Measurements from ENCODE around the gene PIGO.
A peak's percentile ranks its signal among the peaks of the same experiment; 100 is the strongest.

Gene PIGO

DNA sequence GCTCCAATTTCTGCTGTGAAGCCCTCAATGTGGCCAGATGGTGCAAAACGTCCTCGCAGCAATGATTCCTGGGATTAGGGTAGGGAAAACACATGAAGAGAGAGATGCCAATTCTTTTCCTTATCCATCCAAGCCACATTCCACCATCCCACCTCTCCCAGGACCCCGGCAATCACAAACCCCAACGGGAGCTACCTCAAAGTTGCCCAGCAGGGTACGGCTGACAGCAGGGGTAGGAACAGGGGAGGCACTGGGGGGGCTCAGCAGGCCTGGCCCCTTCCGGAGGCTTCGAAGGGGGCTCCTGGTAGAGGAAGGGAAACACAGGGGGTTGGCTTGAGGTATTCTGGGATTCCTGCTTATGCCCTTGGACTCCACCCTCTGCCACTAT is 9.9 kb upstream of the PIGO start:
- DNase-seq (ENCODE audit: low spot score), result no peak

DNA sequence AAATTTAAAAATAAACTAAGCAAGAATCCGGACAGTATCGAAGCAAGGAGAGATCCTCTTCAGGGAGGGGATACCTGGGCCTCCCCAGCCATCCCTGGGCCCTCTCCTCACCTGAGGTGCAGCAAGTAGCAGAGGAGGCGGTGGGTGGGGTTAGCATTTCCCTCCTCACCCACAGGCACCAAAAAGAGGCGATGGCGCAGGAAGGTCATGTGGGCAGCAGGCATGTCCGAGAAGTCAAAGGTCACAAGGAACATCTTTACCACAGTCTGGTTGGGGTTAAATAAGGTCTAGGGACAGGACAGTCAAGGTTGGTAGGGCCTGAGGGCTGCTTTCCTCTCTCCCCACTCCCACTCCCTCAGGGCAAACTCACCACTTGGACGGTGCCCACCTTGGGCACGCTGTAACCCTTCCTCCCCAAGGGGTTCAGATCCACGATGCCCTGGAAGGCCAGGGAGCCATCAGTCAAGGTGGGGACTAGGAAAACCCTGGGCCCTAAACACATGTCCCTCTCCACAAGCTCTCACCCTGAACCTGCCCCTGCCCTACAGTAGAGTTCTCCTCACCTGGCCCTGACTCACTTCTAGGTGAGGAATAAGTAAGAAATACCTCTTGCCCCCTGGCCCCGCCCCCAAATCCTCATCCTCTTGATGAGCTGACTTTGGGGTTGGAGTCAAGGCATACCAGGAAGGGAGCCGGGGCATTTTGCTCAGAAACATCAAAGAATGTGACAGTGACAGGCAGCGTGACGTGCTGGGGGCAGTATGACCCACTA is 9.4 kb upstream of the PIGO start:
- DNase-seq (ENCODE audit: low spot score), result no peak

GRCh38 chr9:35105126-35105525 is 8.7 kb upstream of the PIGO start:
- no peak for DNase-seq (ENCODE audit: low spot score)

GRCh38 chr9:35104586-35104985 is 8.2 kb upstream of the PIGO start:
- DNase-seq (ENCODE audit: low spot score), result no peak

- DNase-seq (ENCODE audit: low spot score), result no peak
These were observed 7.3 kb upstream of the PIGO start for GRCh38 chr9:35103660-35104191.

DNA sequence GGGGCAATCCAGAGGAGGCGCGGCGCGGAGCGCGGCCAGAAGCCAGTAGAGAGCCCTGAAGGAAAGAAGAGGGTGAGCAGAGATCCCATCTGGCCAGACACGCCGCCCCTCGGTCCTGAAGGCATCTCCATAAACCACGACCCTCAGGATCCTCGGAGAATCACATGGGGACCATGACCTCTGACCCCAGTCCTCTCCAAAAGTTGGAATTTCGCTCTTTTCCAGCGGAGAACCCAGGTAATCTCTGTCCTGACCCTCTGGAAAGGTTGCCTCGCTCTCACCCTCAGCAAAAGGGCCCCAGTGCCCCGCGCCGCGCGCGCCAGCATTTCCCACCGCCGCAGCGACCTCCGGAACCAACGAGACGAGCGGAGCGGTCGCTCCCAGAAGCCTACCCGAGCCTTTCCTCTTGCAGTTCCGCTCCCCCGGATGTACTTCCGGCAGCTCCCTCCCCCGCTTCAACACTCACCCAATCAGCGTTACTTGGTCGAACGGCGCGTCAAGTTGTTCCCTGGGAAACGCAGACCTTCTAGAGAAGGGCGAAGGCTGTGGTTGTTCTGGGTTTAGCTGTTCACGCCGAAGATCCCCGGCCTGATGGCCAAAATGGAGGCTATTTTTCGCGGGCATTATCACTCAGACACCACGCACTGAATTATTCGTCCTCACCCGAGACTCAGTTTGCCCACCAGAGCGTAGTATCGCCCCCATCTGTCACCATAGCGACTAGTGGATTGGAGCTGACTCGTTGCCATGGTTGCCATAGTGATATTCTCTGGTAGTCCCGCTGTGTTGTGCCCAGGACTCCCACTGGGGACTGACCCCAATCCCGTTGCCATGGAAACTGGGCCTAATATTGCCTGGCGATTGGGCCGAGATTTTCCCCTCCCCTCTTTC is 6.6 kb upstream of the PIGO start, which contains the start of gene STOML2:
STOML2 (minus strand) TSS at position 363 of the 891 bp plus-strand sequence; CDS start at position 326, 37 bp downstream.
- DNase-seq (ENCODE audit: low spot score), result peak; percentile 96

DNA sequence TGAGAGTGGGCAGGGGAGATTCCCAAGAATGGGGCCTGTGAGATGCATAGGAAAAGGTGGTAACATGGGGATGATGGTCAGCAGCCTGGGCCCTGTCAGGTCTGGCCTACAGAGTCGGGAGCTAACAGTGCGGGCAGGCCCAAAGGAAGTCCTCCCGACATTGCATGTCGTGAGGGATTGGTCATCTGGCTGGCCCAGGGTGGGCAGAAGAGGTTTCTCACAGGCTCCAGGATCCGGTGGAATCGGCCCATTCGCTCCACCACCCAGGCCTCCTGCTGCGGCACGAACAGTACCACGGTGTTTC is 6.0 kb upstream of the PIGO start:
- peak; percentile 26 for DNase-seq (ENCODE audit: low spot score)

DNA sequence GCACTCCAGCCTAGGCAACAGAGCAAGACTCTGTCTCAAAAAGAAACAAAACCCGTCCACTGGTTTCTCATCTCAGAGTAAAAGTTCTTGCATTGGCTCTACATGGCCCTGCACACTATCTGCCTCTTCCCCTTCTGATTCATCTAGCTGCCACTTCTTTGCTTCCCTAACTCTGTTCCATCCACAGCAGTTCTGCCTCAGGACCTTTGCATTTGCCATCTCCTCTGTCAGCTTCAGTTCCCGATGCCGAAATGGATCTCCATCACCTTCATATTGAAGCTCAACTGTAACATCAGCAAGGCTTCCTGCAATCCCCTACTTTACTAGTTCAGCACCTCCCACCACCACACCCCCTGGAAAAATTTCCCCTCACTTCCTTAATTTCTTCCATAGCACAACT is 1.2 kb upstream of the PIGO start:
- DNase-seq (ENCODE audit: low spot score), result no peak

GRCh38 chr9:35091536-35091935 is 4.9 kb downstream of the PIGO start:
- no peak for DNase-seq (ENCODE audit: low spot score)

GRCh38 chr9:35089434-35089833 is 7.0 kb downstream of the PIGO start:
- no peak for DNase-seq (ENCODE audit: low spot score)

DNA sequence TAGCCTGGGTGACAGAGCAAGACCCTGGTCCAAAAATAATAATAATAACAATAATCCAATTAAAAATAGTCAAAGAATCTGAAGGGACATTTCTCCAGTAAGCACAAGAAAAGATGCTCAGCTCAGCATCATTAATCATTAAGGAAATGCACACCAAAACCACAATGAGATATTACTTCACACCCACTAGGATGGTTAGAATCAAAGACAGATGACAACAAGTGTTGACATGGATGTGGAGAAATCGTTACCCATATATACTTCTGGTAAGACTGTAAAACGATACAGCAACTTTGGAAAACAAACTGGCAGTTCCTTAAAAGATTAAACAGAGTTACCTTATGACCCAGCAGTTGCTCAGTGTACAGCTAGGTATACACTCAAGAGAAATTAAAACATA is 11.3 kb downstream of the PIGO start:
- DNase-seq (ENCODE audit: low spot score), result no peak

- peak; percentile 95 for DNase-seq (ENCODE audit: low spot score)
These were observed 16.7 kb downstream of the PIGO start, which contains the start of gene FANCG for GRCh38 chr9:35079426-35080341. FANCG (minus strand) TSS chr9:35079942; CDS start chr9:35079524, 418 bp downstream.

DNA sequence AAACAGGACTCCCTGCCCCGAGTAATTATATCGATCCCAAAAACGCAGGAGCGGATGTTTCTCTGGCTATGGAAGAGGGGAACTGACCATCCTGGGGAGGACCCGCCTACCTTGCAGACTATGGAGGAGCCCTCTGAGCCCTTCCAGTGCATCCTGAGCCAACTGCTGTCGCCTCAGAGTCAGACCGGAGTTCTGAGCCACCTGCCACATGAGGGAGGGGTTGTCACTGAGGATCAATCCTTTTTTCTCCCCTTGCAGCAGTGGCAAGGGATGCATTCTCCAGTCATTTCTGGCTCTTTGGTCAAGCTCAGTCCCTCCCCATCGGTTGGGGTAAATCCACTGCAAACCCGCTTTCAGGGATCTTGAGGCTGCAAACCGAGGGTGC is 17.4 kb downstream of the PIGO start:
- DNase-seq (ENCODE audit: low spot score), result no peak

DNA sequence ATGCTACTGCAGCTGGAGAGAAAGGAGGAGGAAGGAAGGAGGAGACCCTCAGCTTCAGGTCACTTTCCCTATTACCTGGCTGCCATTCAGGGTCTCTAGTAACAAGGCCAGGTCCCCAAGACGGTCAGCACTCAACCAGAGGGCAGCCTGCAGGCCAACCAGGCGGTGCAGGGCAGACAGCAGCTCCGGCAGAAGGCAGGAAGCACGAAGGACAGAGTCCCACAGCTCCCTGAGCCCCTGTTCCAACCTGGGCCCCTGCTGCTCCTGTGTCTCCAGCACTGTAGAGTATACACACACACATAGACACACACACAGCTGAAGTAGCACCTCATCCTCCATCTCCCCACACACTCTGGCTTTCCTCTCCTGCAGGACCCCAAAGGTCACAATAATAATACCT is 18.3 kb downstream of the PIGO start:
- DNase-seq (ENCODE audit: low spot score), result no peak

DNA sequence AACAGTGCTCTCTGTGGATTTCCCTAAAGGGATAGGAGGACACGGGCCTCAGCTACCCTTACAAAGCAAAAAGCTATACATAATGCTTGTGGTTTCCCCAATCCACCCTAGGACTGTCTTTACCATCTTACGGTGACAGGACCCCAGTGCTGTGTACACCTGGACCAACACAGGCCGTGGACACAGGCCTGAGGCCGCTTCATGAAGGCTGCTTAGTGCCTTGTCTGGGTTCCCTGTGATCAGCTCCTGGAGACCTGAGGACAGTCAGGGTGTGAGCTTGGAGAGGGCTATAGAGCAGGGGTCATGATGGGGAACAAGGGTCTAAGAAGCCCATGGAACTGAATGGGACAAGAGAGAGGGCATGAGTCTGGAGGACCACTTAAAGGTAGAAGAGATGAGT is 19.5 kb downstream of the PIGO start:
- DNase-seq (ENCODE audit: low spot score), result no peak

DNA sequence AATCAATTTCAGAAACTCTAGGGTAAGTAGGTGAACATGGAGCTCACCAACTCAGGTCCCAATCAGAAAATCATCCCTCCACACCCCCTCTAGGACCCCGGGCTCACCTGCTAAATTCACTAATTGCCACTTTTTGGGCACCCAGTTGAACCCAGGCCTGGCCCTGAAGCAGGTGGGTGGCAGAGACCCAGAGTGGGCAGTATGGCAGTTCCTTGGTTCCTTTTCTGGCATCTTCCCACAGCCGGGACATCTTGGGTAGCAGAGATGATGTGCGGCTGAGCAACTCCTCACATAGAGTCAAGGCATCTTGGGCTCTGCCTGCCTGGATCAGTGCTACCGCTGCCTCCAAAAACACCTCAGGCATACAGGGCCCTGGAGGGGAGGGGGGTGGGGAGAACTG is 21.0 kb downstream of the PIGO start:
- DNase-seq (ENCODE audit: low spot score), result no peak

GRCh38 chr9:35074791-35075190 is 21.6 kb downstream of the PIGO start:
- DNase-seq (ENCODE audit: low spot score), result no peak

- no peak for DNase-seq (ENCODE audit: low spot score)
These were observed 22.2 kb downstream of the PIGO start for GRCh38 chr9:35074141-35074540.

- DNase-seq (ENCODE audit: low spot score), result no peak
These were observed 23.1 kb downstream of the PIGO start for GRCh38 chr9:35073279-35073612.

DNA sequence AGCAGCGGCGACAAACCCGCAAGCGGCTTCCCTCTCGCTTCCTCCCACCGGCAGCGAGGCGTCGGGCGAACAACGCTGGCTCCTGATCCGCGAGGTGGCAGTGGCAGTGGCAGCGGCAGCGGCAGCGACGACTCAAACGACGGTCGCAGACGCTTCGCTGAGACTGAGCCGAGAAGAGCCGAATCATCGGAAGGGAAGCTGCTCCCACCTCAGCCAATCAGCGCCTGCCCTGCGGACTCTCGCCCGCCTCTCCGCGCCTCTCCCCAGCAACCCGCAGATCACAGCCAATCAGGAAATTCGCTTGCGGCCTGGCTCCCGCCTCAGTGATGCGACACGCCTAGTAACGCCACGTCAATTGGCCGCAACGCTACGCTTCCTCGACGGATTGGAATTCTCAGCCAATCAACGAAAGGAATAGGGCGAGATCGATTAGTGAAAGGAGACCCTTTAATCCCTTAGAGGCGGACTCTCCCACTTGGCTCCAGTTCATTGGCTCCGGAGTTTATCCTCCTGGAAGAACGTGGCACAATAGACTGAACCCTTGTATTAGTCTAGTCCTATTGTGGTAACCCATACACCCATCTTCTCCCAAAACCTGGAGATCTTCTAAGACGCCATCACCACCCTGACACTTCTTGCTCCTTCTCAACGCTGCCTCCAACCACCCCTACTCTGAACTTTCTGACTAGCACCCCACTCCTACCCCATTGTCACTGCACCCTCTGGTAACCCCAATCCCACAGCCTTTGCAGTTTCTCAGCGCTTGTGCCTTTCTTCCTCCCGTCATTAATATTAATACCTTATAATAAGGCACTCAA is 23.7 kb downstream of the PIGO start, which contains the start of gene VCP:
VCP (minus strand) TSS at position 165 of the 818 bp plus-strand sequence. CDS start 272 bp downstream, outside the sequence.
- DNase-seq (ENCODE audit: low spot score), result peak; percentile 99

DNA sequence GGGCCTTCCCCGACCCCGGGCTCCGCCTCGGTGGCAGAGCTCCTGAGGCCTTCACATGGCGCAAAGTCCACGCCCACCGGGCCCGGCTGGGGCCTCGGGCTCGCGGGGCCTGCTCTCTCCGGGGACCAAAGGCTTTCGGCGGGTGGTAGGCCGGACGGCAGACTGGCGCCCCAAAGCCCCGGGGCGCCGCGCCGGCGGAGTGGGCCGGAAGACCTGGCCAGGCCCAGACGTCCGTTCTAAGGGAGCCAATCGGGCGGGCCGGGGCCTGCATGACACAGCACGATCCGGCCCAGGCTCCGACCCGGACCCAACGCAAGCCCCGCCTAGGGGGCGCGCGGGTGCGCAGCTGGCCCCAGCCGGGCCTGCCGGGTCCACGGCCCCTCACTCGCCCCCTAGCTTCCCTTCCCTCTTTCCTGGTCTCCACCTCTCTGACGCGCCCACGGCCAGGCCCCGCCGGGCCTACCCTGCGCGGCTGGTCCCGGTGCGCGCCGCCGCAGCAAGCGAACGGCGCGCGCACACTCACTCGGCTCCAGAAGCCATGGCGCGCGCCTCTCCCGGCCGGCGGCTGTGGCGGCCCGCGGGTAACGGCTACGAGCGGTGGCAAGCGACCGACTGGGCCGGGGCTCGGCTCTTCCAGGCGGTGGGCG is 24.5 kb downstream of the PIGO start:
- peak; percentile 93 for DNase-seq (ENCODE audit: low spot score)

Measured in GM03348 (cell line).